PC-9 (cell line): Measurements from ENCODE around the gene HTR3B.

Source experiments
- CTCF ChIP-seq: fragments of 200-600 bp; sonication (generic); conservative IDR thresholded peaks from 2 replicates; pipeline ENCODE4 v1.6.1; 2017; ENCODE audit warnings: mixed run types, antibody characterized with exemption, mild to moderate bottlenecking, moderate library complexity
- EZH2 ChIP-seq: fragments of 200-600 bp; sonication (generic); IDR thresholded peaks from 2 replicates; pipeline ENCODE4 v1.8.0; 2017; ENCODE audit warnings: antibody characterized with exemption, low read depth

GRCh38 chr11:113877670-113878055, 26.9 kb upstream of the HTR3B start:
- TF ChIP-seq CTCF (no peak), EZH2 (no peak)
